Keratinocyte (primary cell): ENCODE data around the gene ADAMTS1.

Experiments used
- EZH2 ChIP-seq: IDR thresholded peaks from one replicate; pipeline ENCODE4 v1.6.1; 2012; ENCODE audit warnings: inconsistent platforms, mild to moderate bottlenecking, low read length, moderate library complexity
- TF ChIP-seq, protein P1 (sequence below), 3 experiments: IDR thresholded peaks in 1 of 3; conservative IDR thresholded peaks in 1 of 3; optimal IDR thresholded peaks in 1 of 3; 2 replicates in 2 of 3; 3 replicates in 1 of 3; pipeline versions ENCODE3 to v1.5.1; 2011; ENCODE audit warnings: low read length in 3 of 3, mild to moderate bottlenecking in 3 of 3, moderate library complexity in 2 of 3, control low read depth in 1 of 3, inconsistent platforms in 1 of 3; ENCODE audit not compliant: insufficient read depth in 2 of 3; ENCODE audit errors: extremely low read depth in 1 of 3

DNA sequence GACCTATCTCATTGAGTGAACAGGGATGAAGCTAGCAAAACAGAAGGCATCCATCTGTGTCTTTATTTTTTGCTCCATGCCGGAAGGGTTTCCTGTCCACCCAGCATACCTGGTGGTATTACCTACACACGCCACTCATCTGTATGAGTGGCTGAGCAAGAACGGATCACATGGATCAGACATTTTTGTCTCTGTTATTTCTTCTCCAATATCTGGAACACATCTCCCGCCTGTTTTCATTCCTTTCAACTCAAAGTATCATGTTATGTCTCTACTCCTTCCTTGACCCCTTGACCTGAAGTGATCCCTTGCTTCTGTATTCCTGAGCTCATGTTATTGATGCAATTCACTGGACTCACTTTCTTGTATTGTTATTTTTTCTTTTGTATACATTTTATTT is 24.7 kb downstream of the ADAMTS1 start:
- TF ChIP-seq, protein P1, sequence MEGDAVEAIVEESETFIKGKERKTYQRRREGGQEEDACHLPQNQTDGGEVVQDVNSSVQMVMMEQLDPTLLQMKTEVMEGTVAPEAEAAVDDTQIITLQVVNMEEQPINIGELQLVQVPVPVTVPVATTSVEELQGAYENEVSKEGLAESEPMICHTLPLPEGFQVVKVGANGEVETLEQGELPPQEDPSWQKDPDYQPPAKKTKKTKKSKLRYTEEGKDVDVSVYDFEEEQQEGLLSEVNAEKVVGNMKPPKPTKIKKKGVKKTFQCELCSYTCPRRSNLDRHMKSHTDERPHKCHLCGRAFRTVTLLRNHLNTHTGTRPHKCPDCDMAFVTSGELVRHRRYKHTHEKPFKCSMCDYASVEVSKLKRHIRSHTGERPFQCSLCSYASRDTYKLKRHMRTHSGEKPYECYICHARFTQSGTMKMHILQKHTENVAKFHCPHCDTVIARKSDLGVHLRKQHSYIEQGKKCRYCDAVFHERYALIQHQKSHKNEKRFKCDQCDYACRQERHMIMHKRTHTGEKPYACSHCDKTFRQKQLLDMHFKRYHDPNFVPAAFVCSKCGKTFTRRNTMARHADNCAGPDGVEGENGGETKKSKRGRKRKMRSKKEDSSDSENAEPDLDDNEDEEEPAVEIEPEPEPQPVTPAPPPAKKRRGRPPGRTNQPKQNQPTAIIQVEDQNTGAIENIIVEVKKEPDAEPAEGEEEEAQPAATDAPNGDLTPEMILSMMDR (optimal IDR thresholded peaks at IDR 0.05 in 1 of 3, IDR thresholded peaks at IDR 0.05 in 1 of 3, conservative IDR thresholded peaks at IDR 0.05 in 1 of 3; ENCODE audit: extremely low read depth in 1 of 3, insufficient read depth in 2 of 3, low read length in 3 of 3), result no peak
- no peak for TF ChIP-seq EZH2
